Measurements from ENCODE around the gene STARD13.
A peak's percentile ranks its signal among the peaks of the same experiment; 100 is the strongest.

The STARD13 gene

GRCh38 chr13:33110386-33110712 is 175.2 kb downstream of the STARD13 start:
- no peak for DNase-seq (ENCODE audit: low spot score)
- peak overlapping the region; percentile 25 to 84 for H3K27ac ChIP-seq
- TF ChIP-seq CTCF (IDR thresholded peaks at IDR 0.05) = no peak
- no peak overlapping the region for H3K4me3 ChIP-seq

GRCh38 chr13:33109801-33110200 is 175.8 kb downstream of the STARD13 start:
- no peak for TF ChIP-seq CTCF (IDR thresholded peaks at IDR 0.05)
- no peak overlapping the region for H3K4me3 ChIP-seq
- H3K27ac ChIP-seq = peak overlapping the region; percentile 25 to 84
- DNase-seq (ENCODE audit: low spot score) = no peak

- no peak for DNase-seq (ENCODE audit: low spot score)
- Histone ChIP-seq H3K4me3 (no peak overlapping the region), H3K27ac (peak overlapping the region; percentile 25 to 84)
- no peak for TF ChIP-seq CTCF (IDR thresholded peaks at IDR 0.05)
Measured at GRCh38 chr13:33109271-33109697, 176.3 kb downstream of the STARD13 start.

GRCh38 chr13:33108620-33109019 is 176.9 kb downstream of the STARD13 start:
- H3K27ac ChIP-seq = peak overlapping the region in 1 of 2 donors; percentile 84
- no peak overlapping the region for H3K4me3 ChIP-seq
- no peak for TF ChIP-seq CTCF (IDR thresholded peaks at IDR 0.05)
- no peak for DNase-seq (ENCODE audit: low spot score)

GRCh38 chr13:33107361-33107760 is 178.2 kb downstream of the STARD13 start:
- H3K4me3 ChIP-seq = no peak overlapping the region
- no peak for TF ChIP-seq CTCF (IDR thresholded peaks at IDR 0.05)
- peak overlapping the region in 1 of 2 donors; percentile 84 for H3K27ac ChIP-seq
- no peak for DNase-seq (ENCODE audit: low spot score)

- peak overlapping the region in 1 of 2 donors; percentile 71 for H3K27ac ChIP-seq
- no peak for DNase-seq (ENCODE audit: low spot score)
- no peak overlapping the region for H3K4me3 ChIP-seq
- no peak for TF ChIP-seq CTCF (IDR thresholded peaks at IDR 0.05)
Measured at GRCh38 chr13:33106656-33107360, 178.7 kb downstream of the STARD13 start.

- H3K27ac ChIP-seq = peak overlapping the region in 1 of 2 donors; percentile 71
- no peak overlapping the region for H3K4me3 ChIP-seq
- TF ChIP-seq CTCF (IDR thresholded peaks at IDR 0.05) = no peak
- DNase-seq (ENCODE audit: low spot score) = no peak
Measured at GRCh38 chr13:33105387-33106005, 180.1 kb downstream of the STARD13 start.
